ENCODE data around the gene RXRA.

The RXRA gene

DNA sequence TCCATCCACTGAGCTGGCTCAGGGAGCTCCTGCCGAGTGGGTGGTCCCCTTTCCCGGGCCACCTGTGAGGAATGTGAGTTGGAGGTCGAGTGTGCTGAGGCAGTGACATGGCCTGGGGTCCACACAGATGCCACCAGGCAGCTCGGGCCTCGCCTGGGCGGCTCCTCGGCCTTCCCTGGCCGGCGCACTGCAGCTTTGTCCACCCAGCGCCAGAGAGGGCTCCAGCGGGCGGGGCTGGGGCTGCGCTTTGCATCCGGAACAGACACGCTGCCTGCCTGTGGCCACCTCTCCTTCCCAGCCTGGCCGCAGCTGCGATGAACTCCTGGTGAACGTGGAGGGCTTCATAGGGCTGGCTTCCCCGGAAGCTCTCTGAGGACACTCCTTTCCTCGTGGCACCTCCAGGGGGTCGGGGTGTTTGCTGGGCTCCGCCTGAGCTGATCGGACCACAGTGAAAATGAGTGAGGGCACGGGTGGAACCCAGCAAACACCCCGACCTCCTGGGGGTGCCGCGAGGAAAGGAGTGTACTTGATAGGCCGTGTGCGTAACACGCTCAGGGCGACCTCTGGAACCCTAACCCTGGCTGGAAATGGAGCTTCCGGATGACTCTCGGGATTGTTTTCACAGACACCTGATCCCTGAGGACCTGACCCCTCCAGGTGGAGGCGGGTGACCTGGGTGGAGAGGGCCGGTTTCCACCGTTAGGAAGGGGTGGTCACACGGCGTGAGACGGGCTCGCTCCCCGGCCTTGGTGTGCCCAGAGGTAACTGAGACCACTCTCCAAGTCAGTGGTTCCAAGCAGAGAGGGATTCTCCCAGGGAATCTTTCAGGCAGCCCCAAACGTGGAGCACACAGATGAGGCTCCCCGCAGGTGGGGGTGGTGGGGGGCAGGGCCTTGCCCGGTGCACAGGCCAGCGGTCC, 31.8 kb upstream of the RXRA start:
- H3K79me1 ChIP-seq (replicated peaks; ENCODE audit: low read length, poor library complexity, severe bottlenecking) = no peaks in the 10 kb centered on the region
- no peak overlapping the region for H2AFZ ChIP-seq (ENCODE audit: low read depth, low read length)
- no peak for DNase-seq
- H3K9ac ChIP-seq (ENCODE audit: low read length) = peak overlapping the region; percentile 82
- H3K36me3 ChIP-seq (ENCODE audit: control insufficient read depth in 1 of 2, insufficient read depth in 2 of 2, low read depth in 1 of 2, low read length in 2 of 2) = no peaks in the 10 kb centered on the region
- peaks cover 17 to 42% of the 10 kb centered on the region in 2 experiments for H3K27me3 ChIP-seq (ENCODE audit: control insufficient read depth in 1 of 2, insufficient read depth in 1 of 2, low read length in 2 of 2)
- H2BK120ac ChIP-seq (ENCODE audit: low read depth, low read length) = no peak overlapping the region
- no peaks in the 10 kb centered on the region for H3K9me3 ChIP-seq (ENCODE audit: control insufficient read depth, low read length)
- H2BK12ac ChIP-seq (ENCODE audit: low read length in 2 of 2) = no peak overlapping the region
- H3K4me2 ChIP-seq (ENCODE audit: low read length, poor library complexity, severe bottlenecking) = no peak overlapping the region
- H3K18ac ChIP-seq (ENCODE audit: low read depth in 1 of 2, low read length in 2 of 2) = no peak overlapping the region
- no peak overlapping the region for H2BK15ac ChIP-seq (ENCODE audit: low read depth, poor library complexity, severe bottlenecking)
- WGBS = 80% methylated on average over 44 of the region's 45 CpGs
- no peak overlapping the region for H3K14ac ChIP-seq (ENCODE audit: low read length in 2 of 2)
- peaks cover 3% of the 10 kb centered on the region for H3K4me1 ChIP-seq (ENCODE audit: control insufficient read depth, insufficient read depth, low read depth, low read length)
- H4K91ac ChIP-seq (ENCODE audit: low read length) = no peak overlapping the region
- peak overlapping the region in 1 of 2 experiments; percentile 69 for H3K4me3 ChIP-seq (ENCODE audit: insufficient read depth in 1 of 2, low read depth in 1 of 2, low read length in 2 of 2)
- H3K23ac ChIP-seq (ENCODE audit: low read length in 2 of 2) = no peak overlapping the region
- H4K8ac ChIP-seq (ENCODE audit: low read length) = no peak overlapping the region
- no peak overlapping the region for H2AK5ac ChIP-seq (ENCODE audit: low read length, severe bottlenecking)
- H2BK5ac ChIP-seq (ENCODE audit: low read depth, low read length, poor library complexity, severe bottlenecking) = no peak overlapping the region
- H3K4ac ChIP-seq (ENCODE audit: low read depth in 1 of 2, low read length in 2 of 2) = no peak overlapping the region
- no peak overlapping the region for H3K27ac ChIP-seq (ENCODE audit: low read length, poor library complexity, severe bottlenecking)

DNA sequence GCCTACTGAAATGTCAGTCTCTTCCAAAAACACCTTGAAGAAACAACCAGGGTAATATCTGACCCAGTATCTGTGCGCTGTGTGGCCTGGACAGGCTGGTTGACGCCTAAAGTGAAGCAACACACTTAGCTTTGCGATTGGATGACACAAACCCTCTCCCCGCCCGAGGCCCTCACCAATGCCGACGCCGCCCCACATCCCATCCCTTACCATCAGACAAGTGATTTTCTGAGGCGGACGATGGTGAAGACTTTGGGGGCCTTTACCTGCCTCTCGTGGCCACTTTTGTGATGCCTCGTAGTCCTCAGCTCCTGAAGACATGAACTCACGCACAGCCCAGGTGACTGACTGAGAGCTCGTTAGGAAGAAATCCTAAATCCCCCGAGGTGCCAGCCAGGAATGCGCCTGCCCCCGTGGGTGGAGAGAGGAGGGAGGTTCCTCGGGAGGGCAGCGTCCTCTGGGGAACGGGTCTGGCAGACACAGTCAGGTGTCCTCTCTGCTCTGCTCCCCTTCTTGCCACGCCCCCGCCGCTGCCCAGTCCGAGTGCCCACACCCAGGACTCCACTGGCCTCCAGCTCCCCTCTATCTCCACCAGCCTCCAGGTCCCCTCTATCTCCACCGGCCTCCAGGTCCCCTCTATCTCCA, 31.0 kb upstream of the RXRA start:
- Histone ChIP-seq H3K18ac (ENCODE audit: low read depth in 1 of 2, low read length in 2 of 2) (no peak overlapping the region), H2BK120ac (ENCODE audit: low read depth, low read length) (no peak overlapping the region), H3K36me3 (ENCODE audit: control insufficient read depth in 1 of 2, insufficient read depth in 2 of 2, low read depth in 1 of 2, low read length in 2 of 2) (no peaks in the 10 kb centered on the region), H2BK5ac (ENCODE audit: low read depth, low read length, poor library complexity, severe bottlenecking) (no peak overlapping the region), H4K8ac (ENCODE audit: low read length) (no peak overlapping the region), H3K4me1 (ENCODE audit: control insufficient read depth, insufficient read depth, low read depth, low read length) (peaks cover 3% of the 10 kb centered on the region), H4K91ac (ENCODE audit: low read length) (no peak overlapping the region), H3K4me2 (ENCODE audit: low read length, poor library complexity, severe bottlenecking) (no peak overlapping the region), H3K14ac (ENCODE audit: low read length in 2 of 2) (no peak overlapping the region), H2BK12ac (ENCODE audit: low read length in 2 of 2) (no peak overlapping the region), H2AFZ (ENCODE audit: low read depth, low read length) (no peak overlapping the region), H2BK15ac (ENCODE audit: low read depth, poor library complexity, severe bottlenecking) (peak overlapping the region; percentile 15), H2AK5ac (ENCODE audit: low read length, severe bottlenecking) (no peak overlapping the region), H3K4ac (ENCODE audit: low read depth in 1 of 2, low read length in 2 of 2) (no peak overlapping the region), H3K27me3 (ENCODE audit: control insufficient read depth in 1 of 2, insufficient read depth in 1 of 2, low read length in 2 of 2) (peaks cover 22 to 42% of the 10 kb centered on the region in 2 experiments), H3K9ac (ENCODE audit: low read length) (no peak overlapping the region), H3K27ac (ENCODE audit: low read length, poor library complexity, severe bottlenecking) (no peak overlapping the region), H3K79me1 (replicated peaks; ENCODE audit: low read length, poor library complexity, severe bottlenecking) (no peaks in the 10 kb centered on the region), H3K4me3 (ENCODE audit: insufficient read depth in 1 of 2, low read depth in 1 of 2, low read length in 2 of 2) (no peak overlapping the region), H3K23ac (ENCODE audit: low read length in 2 of 2) (no peak overlapping the region), H3K9me3 (ENCODE audit: control insufficient read depth, low read length) (no peaks in the 10 kb centered on the region)
- DNase-seq = no peak
- WGBS = 68% methylated on average over 24 of the region's 25 CpGs

GRCh38 chr9:134295746-134296250, 30.5 kb upstream of the RXRA start:
- Histone ChIP-seq H2BK12ac (ENCODE audit: low read length in 2 of 2) (no peak overlapping the region), H3K4me1 (ENCODE audit: control insufficient read depth, insufficient read depth, low read depth, low read length) (peaks cover 3% of the 10 kb centered on the region), H3K36me3 (ENCODE audit: control insufficient read depth in 1 of 2, insufficient read depth in 2 of 2, low read depth in 1 of 2, low read length in 2 of 2) (no peaks in the 10 kb centered on the region)

More at GRCh38 chr9:134295746-134296250, 30.5 kb upstream of the RXRA start:
- H2BK15ac ChIP-seq (ENCODE audit: low read depth, poor library complexity, severe bottlenecking) = no peak overlapping the region
- no peak overlapping the region for H2BK5ac ChIP-seq (ENCODE audit: low read depth, low read length, poor library complexity, severe bottlenecking)
- no peak overlapping the region for H3K4me3 ChIP-seq (ENCODE audit: insufficient read depth in 1 of 2, low read depth in 1 of 2, low read length in 2 of 2)
- H4K91ac ChIP-seq (ENCODE audit: low read length) = no peak overlapping the region
- H2BK120ac ChIP-seq (ENCODE audit: low read depth, low read length) = no peak overlapping the region
- no peak overlapping the region for H4K8ac ChIP-seq (ENCODE audit: low read length)
- H3K4me2 ChIP-seq (ENCODE audit: low read length, poor library complexity, severe bottlenecking) = no peak overlapping the region
- no peak for DNase-seq
- peak overlapping the region in 1 of 2 experiments; percentile 14 for H3K14ac ChIP-seq (ENCODE audit: low read length in 2 of 2)
- no peak overlapping the region for H2AFZ ChIP-seq (ENCODE audit: low read depth, low read length)
- 87% methylated on average over 12 of the region's 12 CpGs for WGBS
- H3K9ac ChIP-seq (ENCODE audit: low read length) = no peak overlapping the region
- H3K23ac ChIP-seq (ENCODE audit: low read length in 2 of 2) = no peak overlapping the region
- H3K18ac ChIP-seq (ENCODE audit: low read depth in 1 of 2, low read length in 2 of 2) = no peak overlapping the region
- no peaks in the 10 kb centered on the region for H3K79me1 ChIP-seq (replicated peaks; ENCODE audit: low read length, poor library complexity, severe bottlenecking)
- no peak overlapping the region for H2AK5ac ChIP-seq (ENCODE audit: low read length, severe bottlenecking)
- H3K4ac ChIP-seq (ENCODE audit: low read depth in 1 of 2, low read length in 2 of 2) = no peak overlapping the region
- no peak overlapping the region for H3K27ac ChIP-seq (ENCODE audit: low read length, poor library complexity, severe bottlenecking)
- H3K9me3 ChIP-seq (ENCODE audit: control insufficient read depth, low read length) = no peaks in the 10 kb centered on the region
- peaks cover 27 to 45% of the 10 kb centered on the region in 2 experiments for H3K27me3 ChIP-seq (ENCODE audit: control insufficient read depth in 1 of 2, insufficient read depth in 1 of 2, low read length in 2 of 2)

Measured in mesenchymal stem cell (in vitro differentiated cells and primary cell).